Stimulated activated naive B cell treated with anti-CD40 and anti-IgM and Interleukin-4, amounts not matched to agents 10 μg/mL and 1 μg/mL and 100 μg/mL, for 72 hours (primary cell): Measurements from ENCODE around the gene VPS13C.
"Not testable (repeated sequence)": the region's sequence is repeated elsewhere in the genome, so short reads cannot be mapped to it uniquely, and the experiment has no call there.

Experiments
- ATAC-seq, 2 donors: fragments of 150-1000 bp; cut with Tn5 transposase; replicated peaks; 2 replicates each; pipeline ENCODE4 v1.10.0; 2021; ENCODE audit warnings: moderate library complexity in 1 of 2
- DNase-seq: peaks from one replicate; pipeline ENCODE4 v3.0.0; 2021
- H3K27ac Mint-ChIP-seq: one replicate; pipeline ENCODE4 v1.8.0; 2022; ENCODE audit warnings: mild to moderate bottlenecking, mixed read lengths
- H3K27me3 Mint-ChIP-seq, 2 donors: one replicate each; pipeline ENCODE4 v1.8.0; 2022; ENCODE audit warnings: mixed read lengths in 2 of 2
- H3K36me3 Mint-ChIP-seq, 2 donors: one replicate each; pipeline ENCODE4 v1.8.0; 2022; ENCODE audit warnings: mixed read lengths in 2 of 2, mild to moderate bottlenecking in 1 of 2
- H3K4me1 Mint-ChIP-seq, 2 donors: one replicate each; pipeline ENCODE4 v1.8.0; 2022; ENCODE audit warnings: mixed read lengths in 2 of 2, mild to moderate bottlenecking in 1 of 2
- H3K4me3 Mint-ChIP-seq, 2 donors: one replicate each; pipeline ENCODE4 v1.8.0; 2022; ENCODE audit warnings: mild to moderate bottlenecking in 2 of 2, mixed read lengths in 2 of 2, moderate library complexity in 1 of 2
- H3K9me3 Mint-ChIP-seq, 2 donors: one replicate each; pipeline ENCODE4 v1.8.0; 2022; ENCODE audit warnings: mixed read lengths in 2 of 2, mild to moderate bottlenecking in 1 of 2

Gene VPS13C

DNA sequence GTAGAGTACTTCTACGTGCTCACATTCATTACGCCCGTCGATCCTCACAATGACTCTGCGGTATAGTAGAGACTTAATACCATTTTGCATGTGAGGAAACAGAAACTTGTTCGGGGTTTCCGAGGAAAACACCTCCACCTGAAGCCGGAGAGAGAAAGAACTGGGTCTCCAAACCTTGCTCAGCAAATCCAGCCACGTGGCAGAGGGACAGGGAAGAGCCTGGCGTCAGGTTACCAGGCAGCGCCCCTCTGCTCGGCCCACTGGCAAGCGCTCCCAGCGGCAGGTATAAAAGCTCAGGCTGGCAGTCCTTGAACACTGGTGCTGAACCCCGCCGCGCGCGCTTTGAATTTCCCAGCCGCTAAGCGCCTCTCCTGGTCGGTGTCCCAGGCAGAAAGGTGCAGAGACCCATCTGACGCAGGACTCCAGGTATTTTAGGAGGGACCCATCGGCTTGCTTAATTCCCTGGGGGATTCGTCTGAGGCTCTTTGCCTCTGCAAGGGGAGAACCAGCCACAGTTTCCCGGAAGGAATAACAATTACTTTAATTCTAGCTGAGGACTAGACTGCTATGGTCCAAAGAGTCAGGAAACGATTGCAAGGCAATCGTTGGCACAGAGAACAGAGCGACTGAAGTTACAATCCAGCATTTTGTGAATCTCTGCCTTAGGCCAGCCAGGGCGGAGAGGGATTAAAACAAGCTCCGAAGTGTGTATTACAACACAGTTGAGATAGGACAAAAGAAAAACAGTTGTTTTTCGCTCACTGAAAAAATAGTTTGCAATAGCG, 6.6 kb upstream of the VPS13C start, which contains the start of gene C2CD4A:
C2CD4A (plus strand) TSS at position 315 of the 785 bp plus-strand sequence. CDS start 637 bp downstream, outside the sequence.
- Mint-ChIP-seq H3K27ac (peak within 1 kb of the TSS; percentile 68), H3K4me1 (peaks cover 12 to 19% of the 10 kb centered on the region in 2 donors), H3K9me3 (no peaks in the 10 kb centered on the region), H3K27me3 (peaks cover 14% of the 10 kb centered on the region in 2 donors), H3K36me3 (no peaks in the 10 kb centered on the region), H3K4me3 (peak within 1 kb of the TSS; percentile 83 to 85)
- DNase-seq (peak; percentile 41), ATAC-seq (peak; percentile 70 to 76)

DNA sequence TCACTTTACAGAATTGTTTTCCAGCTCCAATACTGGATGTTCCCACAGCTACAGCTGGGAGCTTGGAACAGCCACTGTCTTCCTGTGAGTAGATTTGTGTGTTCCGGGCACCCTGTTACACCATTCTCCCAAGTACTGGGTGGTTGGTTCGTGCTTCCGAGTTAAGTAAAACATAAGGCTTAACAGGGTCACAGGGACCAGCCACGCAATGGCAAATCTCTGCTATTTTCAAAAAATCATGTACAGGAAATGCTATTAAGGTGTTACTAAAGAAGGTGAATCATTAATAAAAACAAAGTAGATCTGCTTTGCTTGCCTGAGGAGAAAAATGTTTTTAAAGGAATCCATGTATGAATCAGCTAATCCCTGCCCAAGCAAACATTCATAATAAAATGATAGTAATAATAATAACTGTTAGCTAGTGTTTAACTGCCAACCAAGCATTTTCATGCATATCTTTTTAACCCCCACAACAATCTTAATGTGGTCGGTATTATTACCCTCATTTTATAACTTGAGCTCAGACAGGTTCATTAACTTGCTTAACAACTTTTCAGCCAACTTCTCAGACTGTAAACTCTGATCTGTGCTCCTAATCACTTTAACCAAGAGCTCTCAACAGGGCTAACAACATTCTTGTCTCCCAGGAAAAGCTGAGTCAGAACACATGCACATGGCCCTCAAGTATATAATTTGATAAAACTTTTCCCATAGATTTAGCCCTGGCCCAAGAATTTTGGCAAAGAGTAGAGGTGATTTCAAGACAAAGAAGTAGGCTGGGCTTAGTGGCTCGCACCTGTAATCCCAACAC, 3.8 kb upstream of the VPS13C start:
- DNase-seq = no peak
- Mint-ChIP-seq H3K4me3 (no peak overlapping the region), H3K36me3 (peaks cover 0 to 2% of the 10 kb centered on the region in 2 donors), H3K4me1 (peaks cover 16 to 33% of the 10 kb centered on the region in 2 donors), H3K9me3 (no peaks in the 10 kb centered on the region), H3K27me3 (peaks cover 14% of the 10 kb centered on the region in 2 donors), H3K27ac (no peak overlapping the region)
- ATAC-seq = no peak

DNA sequence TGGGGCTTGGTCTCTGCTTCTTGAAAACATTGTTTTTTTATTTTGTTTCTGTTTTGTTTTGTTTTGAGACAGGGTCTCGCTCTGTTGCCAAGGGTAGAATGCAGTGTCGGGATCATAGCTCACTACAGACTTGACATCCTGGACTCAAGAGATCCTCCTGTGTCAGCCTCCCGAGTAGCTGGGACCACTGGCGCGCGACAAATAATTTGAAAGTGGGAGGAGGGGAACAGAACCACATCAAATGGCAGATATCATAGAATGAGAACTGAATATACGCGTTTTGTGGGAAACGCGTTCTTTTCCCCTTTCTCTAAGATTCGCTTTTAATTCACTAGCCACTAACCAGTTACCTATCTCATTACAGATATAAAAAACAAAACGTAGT, 641 bp upstream of the VPS13C start:
- ATAC-seq (peak in 1 of 2 donors; percentile 1), DNase-seq (no peak)
- Mint-ChIP-seq H3K4me3 (peak overlapping the region; percentile 97 to 99), H3K36me3 (peaks cover 5 to 7% of the 10 kb centered on the region in 2 donors), H3K27ac (peak overlapping the region; percentile 98), H3K27me3 (no peaks in the 10 kb centered on the region), H3K4me1 (peaks cover 13 to 35% of the 10 kb centered on the region in 2 donors), H3K9me3 (no peaks in the 10 kb centered on the region)

DNA sequence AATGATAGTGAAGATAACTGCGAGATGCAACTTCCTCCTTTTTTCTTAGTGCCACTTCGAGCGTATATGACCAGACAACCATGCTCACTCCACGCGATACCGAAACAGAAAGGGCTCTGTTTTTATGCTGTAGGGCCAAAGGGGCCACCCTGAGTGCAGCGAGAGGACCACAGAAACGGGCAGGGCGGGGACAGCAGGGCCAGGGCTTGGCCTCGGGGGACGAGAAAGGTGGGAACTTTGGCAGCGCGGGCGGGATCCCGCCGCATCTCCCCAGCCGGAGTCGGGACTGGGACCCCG, 483 bp downstream of the VPS13C start:
- peak; percentile 88 for ATAC-seq
- Mint-ChIP-seq H3K36me3 (peaks cover 5 to 7% of the 10 kb centered on the region in 2 donors), H3K9me3 (no peaks in the 10 kb centered on the region), H3K4me1 (peaks cover 15 to 44% of the 10 kb centered on the region in 2 donors), H3K27me3 (no peaks in the 10 kb centered on the region), H3K4me3 (peak overlapping the region; percentile 97 to 99), H3K27ac (peak overlapping the region; percentile 98)
- DNase-seq = peak; percentile 84

DNA sequence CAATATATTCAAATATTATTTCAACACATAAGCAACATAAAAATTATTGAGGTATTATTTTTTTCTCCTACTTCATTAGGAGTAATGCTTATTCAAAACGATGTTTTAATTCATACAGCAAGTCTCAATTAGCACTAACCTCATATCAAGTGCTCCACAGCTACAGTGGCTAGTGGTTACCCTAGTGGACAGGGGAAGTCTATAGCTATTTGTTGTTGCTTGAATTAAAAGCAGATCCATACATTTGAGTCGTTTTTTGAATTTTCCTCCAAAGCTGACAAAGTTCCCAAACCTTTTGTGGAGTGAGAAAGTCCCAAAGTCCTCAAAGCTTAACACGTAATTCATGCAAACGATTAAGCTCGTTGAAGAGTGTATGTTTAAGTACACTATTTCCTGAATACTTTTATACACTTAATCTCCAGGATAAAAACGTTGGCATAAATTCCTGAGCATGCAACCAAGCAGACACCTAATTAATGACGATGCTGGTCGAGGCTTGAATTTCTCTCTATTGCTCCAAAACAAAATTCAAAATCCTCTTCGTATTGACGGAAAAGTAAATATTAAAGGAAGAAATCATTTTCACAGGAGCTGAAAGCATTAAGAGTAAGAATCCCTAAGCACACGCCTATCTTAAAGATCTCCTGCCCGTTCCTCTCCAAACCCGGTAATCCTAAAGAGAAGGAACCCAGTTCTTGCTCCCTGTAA, 985 bp downstream of the VPS13C start:
- DNase-seq (no peak), ATAC-seq (no peak)
- Mint-ChIP-seq H3K9me3 (no peaks in the 10 kb centered on the region), H3K4me3 (peak overlapping the region; percentile 97 to 99), H3K36me3 (peaks cover 5 to 7% of the 10 kb centered on the region in 2 donors), H3K4me1 (peaks cover 18 to 48% of the 10 kb centered on the region in 2 donors), H3K27ac (peak overlapping the region; percentile 98), H3K27me3 (no peaks in the 10 kb centered on the region)

DNA sequence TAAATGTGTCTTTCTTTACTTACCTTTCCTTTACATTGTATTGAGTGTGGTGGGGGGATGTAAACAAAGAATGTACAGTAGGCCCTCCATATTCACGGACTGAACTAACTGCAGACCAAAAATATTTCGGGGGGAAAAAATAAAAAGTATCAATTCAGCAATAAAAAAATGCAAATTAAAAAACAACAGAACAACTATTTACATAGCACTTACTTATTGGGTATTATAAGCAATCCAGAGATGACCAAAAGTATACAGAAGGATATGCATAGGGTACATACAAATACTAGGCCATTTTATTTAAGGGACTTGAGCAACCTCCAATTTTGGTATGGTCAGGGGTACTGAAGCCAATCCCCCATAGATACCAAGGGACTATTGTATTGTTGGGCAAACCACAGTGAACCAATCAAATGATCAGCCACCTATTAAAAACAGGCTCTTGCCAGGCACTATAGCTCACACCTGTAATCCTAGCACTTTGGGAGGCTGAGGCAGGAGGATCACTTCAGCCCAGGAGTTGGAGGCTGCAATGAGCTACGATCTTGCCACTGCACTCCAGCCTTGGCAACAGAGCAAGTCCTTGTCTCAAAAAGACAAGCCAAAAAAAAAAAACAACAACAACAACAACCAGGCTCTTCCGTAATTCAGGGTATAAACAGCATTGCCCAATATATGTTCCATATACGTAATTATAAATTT, 1.8 kb downstream of the VPS13C start:
- Mint-ChIP-seq H3K27ac (peak overlapping the region; percentile 44), H3K4me3 (peak overlapping the region; percentile 32 to 44), H3K36me3 (peaks cover 7 to 8% of the 10 kb centered on the region in 2 donors), H3K27me3 (no peaks in the 10 kb centered on the region), H3K9me3 (no peaks in the 10 kb centered on the region), H3K4me1 (peaks cover 23 to 56% of the 10 kb centered on the region in 2 donors)
- DNase-seq = no peak
- no peak for ATAC-seq

DNA sequence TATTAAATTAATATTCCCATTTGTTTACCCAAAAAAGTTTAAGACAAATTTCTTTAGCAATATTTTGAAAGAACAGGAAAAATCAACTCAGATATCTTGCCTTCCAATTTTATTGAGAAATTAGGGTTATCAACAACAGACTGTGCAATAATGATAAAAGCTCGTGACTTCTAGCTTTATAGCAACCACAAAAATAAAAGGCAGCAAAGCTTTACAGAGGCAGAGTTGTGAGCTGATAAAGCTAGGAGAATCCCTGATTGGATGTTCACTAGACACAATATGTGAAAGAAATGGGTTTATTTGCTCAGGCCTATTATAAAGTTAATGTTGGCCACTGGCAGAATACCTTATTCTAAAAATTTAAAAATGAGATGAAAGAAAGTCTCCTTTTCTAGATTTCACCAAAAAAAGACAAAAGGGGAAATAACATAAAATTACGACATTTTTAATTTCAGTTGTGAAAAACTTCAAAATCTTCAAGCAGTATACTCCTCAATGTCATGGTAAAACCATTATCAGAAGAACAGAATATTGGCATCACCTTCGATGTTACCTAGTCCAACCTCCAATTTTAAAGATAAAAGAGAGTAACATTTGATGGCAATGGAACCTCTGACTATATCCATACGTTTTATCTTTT, 2.8 kb downstream of the VPS13C start:
- no peak for ATAC-seq
- Mint-ChIP-seq H3K27ac (no peak overlapping the region), H3K9me3 (no peaks in the 10 kb centered on the region), H3K27me3 (no peaks in the 10 kb centered on the region), H3K4me3 (no peak overlapping the region), H3K36me3 (peaks cover 7 to 9% of the 10 kb centered on the region in 2 donors), H3K4me1 (peaks cover 27 to 66% of the 10 kb centered on the region in 2 donors)
- no peak for DNase-seq

DNA sequence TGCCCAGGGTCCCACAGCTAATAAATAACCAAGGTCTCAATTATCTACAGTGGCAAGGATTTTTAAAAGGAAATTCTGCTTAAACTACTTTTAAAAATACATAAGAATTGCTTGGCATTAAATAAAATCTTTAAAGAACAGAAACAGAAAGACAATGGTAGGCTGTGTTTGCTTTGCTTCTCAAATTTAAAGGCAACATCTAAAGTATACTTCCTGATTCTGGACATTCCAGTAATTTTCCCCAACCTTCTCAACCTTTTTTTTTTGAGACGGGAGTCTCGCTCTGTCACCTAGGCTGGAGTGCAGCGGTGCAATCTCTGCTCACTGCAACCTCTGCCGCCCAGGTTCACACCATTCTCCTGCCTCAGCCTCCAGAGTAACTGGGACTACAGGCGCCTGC, 5.3 kb downstream of the VPS13C start:
- H3K9me3 Mint-ChIP-seq = no peaks in the 10 kb centered on the region
- H3K36me3 Mint-ChIP-seq = peaks cover 9 to 10% of the 10 kb centered on the region in 2 donors
- no peaks in the 10 kb centered on the region for H3K27me3 Mint-ChIP-seq
- peaks cover 24 to 68% of the 10 kb centered on the region in 2 donors for H3K4me1 Mint-ChIP-seq
- DNase-seq = no peak
- H3K27ac Mint-ChIP-seq = no peak overlapping the region
- no peak overlapping the region for H3K4me3 Mint-ChIP-seq
- no peak for ATAC-seq

DNA sequence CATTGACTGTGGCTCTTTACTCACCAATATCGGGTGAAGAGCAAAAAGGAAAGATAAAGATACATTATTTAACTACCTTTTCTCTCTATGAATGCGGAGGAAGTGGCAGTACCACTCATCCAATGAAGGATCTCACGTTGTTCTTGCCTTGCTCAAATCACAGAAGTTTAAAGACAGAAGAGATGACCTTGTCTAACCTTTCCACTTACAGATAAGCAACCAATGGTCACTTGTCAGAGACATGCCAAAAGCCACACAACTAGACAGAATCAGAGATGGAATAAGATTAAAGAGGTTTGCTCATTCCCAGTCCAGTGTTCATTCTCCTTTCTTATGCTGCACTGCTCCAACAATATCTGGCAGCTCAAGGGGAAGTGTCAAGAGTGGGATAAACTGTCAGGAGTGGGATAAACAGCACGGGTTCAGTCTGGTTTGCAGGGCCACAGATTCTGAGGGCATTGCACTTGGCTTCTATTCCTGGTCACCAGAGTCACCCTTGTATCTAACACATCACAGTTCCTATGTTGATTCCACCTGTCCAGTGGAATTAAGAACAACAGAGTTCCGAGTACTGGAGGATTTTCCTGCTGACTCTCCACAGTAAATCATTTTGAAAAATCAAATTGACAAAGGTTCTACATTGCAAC, 6.7 kb downstream of the VPS13C start:
- peaks cover 27 to 71% of the 10 kb centered on the region in 2 donors for H3K4me1 Mint-ChIP-seq
- ATAC-seq = no peak
- no peaks in the 10 kb centered on the region for H3K27me3 Mint-ChIP-seq
- no peak for DNase-seq
- H3K9me3 Mint-ChIP-seq = peaks cover 0 to 2% of the 10 kb centered on the region in 2 donors
- no peak overlapping the region for H3K27ac Mint-ChIP-seq
- H3K36me3 Mint-ChIP-seq = peaks cover 10 to 16% of the 10 kb centered on the region in 2 donors
- no peak overlapping the region for H3K4me3 Mint-ChIP-seq

DNA sequence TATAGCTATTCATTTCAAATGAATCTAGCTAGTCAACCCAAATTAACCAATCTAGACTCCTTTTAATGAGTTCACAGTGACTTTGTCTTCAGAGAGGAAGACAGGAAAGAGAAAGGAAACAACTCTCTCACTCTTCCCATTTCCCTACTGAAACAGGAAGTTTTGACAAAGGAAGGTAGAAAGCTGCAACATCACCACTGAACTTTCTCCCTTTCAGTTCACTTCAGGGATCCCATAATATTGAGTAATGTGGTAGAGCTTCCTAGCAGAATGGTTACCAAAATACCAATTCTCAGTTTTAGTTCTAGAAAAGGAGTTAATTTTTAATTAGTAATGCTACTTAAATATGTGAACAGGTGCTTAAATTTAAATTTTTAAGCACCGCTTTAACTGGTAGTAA, 7.5 kb downstream of the VPS13C start:
- no peaks in the 10 kb centered on the region for H3K27me3 Mint-ChIP-seq
- DNase-seq = no peak
- H3K27ac Mint-ChIP-seq = no peak overlapping the region
- H3K9me3 Mint-ChIP-seq = peaks cover 0 to 2% of the 10 kb centered on the region in 2 donors
- peak in 1 of 2 donors; percentile 34 for ATAC-seq
- H3K36me3 Mint-ChIP-seq = peaks cover 10 to 16% of the 10 kb centered on the region in 2 donors
- no peak overlapping the region for H3K4me3 Mint-ChIP-seq
- peaks cover 24 to 67% of the 10 kb centered on the region in 2 donors for H3K4me1 Mint-ChIP-seq

DNA sequence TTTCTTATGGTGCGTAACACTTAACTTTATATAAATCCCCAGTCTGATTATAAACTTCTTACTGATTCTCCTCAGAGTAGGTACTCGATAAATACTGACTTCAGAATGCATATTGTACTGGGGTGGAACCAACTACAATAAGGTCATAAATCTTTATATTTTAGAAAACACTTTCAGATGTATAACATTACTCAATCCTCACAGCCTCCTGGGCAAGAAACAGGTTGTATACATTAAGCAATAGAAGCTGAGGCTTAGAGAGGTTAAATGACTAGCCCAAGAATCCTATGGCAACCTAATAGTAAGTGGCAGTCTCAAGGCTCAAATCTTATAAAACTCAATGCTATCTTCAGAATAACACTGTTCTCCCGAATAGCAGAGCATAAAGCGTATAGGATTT, 9.1 kb downstream of the VPS13C start:
- peak overlapping the region; percentile 31 for H3K27ac Mint-ChIP-seq
- peak overlapping the region in 1 of 2 donors; percentile 14 for H3K4me3 Mint-ChIP-seq
- no peak for DNase-seq
- H3K27me3 Mint-ChIP-seq = no peaks in the 10 kb centered on the region
- peaks cover 0 to 2% of the 10 kb centered on the region in 2 donors for H3K9me3 Mint-ChIP-seq
- H3K36me3 Mint-ChIP-seq = peaks cover 5 to 11% of the 10 kb centered on the region in 2 donors
- ATAC-seq = no peak
- peaks cover 25 to 70% of the 10 kb centered on the region in 2 donors for H3K4me1 Mint-ChIP-seq

DNA sequence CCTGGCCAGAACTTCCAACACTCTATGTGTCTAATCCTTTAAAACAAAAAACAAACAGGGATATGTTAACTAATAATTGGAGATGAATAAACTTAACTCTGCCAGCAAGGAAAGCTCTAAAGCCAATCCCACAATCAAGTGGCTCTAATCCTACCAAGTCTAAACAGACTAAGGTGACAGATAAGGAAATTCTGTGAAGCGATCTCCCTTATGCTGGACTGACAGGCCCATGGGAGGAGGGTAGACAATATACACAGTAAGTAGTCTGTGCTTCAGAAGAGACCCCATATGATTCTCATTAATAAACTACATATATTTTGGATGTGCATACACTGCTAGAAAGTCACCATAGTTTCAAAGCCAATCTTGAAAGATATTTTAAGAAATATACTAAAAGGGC, 10.1 kb downstream of the VPS13C start:
- peaks cover 5 to 11% of the 10 kb centered on the region in 2 donors for H3K36me3 Mint-ChIP-seq
- H3K4me3 Mint-ChIP-seq = no peak overlapping the region
- peaks cover 30 to 72% of the 10 kb centered on the region in 2 donors for H3K4me1 Mint-ChIP-seq
- H3K9me3 Mint-ChIP-seq = peaks cover 0 to 2% of the 10 kb centered on the region in 2 donors
- ATAC-seq (no peak), DNase-seq (no peak)
- no peak overlapping the region for H3K27ac Mint-ChIP-seq
- no peaks in the 10 kb centered on the region for H3K27me3 Mint-ChIP-seq

DNA sequence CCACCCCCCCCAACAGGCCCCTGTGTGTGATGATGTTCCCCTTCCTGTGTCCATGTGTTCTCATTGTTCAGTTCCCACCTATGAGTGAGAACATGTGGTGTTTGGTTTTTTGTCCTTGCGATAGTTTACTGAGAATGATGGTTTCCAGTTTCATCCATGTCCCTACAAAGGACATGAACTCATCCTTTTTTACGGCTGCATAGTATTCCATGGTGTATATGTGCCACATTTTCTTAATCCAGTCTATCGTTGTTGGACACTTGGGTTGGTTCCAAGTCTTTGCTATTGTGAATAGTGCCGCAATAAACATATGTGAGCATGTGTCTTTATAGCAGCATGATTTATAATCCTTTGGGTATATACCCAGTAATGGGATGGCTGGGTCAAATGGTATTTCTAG, 12.0 kb downstream of the VPS13C start:
- peaks cover 20 to 55% of the 10 kb centered on the region in 2 donors for H3K4me1 Mint-ChIP-seq
- H3K27me3 Mint-ChIP-seq, H3K4me3 Mint-ChIP-seq, H3K36me3 Mint-ChIP-seq, H3K9me3 Mint-ChIP-seq, DNase-seq, H3K27ac Mint-ChIP-seq, ATAC-seq: not testable (repeated sequence)
